Measurements from ENCODE around the gene GPR146.

DNA sequence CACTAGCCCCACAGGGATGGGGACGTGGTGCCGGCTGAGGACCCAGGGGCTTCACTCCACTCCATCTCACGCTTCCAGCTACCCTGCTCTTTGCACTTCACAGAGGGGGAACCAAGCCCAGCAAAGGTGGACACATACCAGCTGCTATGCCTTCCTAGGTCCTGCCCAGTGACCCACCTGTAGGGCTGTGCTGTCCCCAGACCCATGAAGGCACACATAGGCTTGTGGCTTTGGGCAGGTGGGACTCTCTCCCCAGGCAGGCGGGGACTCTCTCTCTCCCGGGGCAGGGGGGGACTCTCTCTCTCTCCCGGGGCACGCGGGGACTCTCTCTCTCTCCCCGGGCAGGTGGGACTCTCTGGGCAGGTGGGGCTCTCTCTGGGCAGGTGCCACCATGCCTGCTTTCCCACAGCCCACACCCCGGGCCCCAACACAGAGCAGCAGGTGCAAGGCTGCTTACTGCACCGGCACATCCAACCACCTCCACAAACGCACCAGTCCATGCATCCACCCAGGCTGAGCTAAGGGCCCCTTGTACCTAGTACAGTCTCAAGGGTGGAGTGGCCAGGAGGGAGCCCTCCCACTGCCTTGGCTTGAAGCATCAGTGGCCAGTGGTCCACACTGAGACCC lies 13.8 kb upstream of the GPR146 start:
- TF ChIP-seq, protein P1, sequence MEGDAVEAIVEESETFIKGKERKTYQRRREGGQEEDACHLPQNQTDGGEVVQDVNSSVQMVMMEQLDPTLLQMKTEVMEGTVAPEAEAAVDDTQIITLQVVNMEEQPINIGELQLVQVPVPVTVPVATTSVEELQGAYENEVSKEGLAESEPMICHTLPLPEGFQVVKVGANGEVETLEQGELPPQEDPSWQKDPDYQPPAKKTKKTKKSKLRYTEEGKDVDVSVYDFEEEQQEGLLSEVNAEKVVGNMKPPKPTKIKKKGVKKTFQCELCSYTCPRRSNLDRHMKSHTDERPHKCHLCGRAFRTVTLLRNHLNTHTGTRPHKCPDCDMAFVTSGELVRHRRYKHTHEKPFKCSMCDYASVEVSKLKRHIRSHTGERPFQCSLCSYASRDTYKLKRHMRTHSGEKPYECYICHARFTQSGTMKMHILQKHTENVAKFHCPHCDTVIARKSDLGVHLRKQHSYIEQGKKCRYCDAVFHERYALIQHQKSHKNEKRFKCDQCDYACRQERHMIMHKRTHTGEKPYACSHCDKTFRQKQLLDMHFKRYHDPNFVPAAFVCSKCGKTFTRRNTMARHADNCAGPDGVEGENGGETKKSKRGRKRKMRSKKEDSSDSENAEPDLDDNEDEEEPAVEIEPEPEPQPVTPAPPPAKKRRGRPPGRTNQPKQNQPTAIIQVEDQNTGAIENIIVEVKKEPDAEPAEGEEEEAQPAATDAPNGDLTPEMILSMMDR (IDR thresholded peaks at IDR 0.05): no peak
- TF ChIP-seq POLR2A (IDR thresholded peaks at IDR 0.05) (no peak), POLR2AphosphoS5 (IDR thresholded peaks at IDR 0.05; ENCODE audit: insufficient read depth in 1 of 2, low read depth in 1 of 2) (no peak)
